Measurements from ENCODE around the gene SCAP. TPM values are rescaled to one million over a fixed set of nuclear protein-coding genes. Genes with fewer than 3 reads are reported as not detected.

The SCAP gene
- total RNA-seq, 1 experiment from 2014 or later: 67.6 TPM

- H2AFZ ChIP-seq (ENCODE audit: low read depth, low read length, poor library complexity, severe bottlenecking): no peak overlapping the region
- no peak overlapping the region for H3K4me3 ChIP-seq (replicated peaks in 1 of 2; ENCODE audit: low read depth in 1 of 2, low read length in 2 of 2)
- ChIA-PET POLR2A (no interaction called here), RAD21 (ENCODE audit: low non-redundant PET in 1 of 2, low total read pairs in 2 of 2, uncharacterized antibody in 2 of 2, unreplicated experiment in 2 of 2) (no interaction called here), CTCF (interaction anchor here (2.1 kb wide), 1 partner anchor 9 kb away, joined by 6 read pairs; no protein-coding TSS in a partner anchor)
- peaks cover 3 to 13% of the 10 kb centered on the region in 2 experiments; a peak in 2 of 4 replicates for H3K36me3 ChIP-seq (ENCODE audit: control insufficient read depth in 1 of 2, insufficient read depth in 2 of 2, low read length in 2 of 2)
- H4K20me1 ChIP-seq (ENCODE audit: insufficient read depth): peaks cover 5% of the 10 kb centered on the region; the same call in 1 of the 2 replicates
- no TSS peak for BruUV-seq (replicated peaks)
- DNase-seq (ENCODE audit: low read depth, low spot score): no peak
- no peaks in the 10 kb centered on the region for H3K9me2 ChIP-seq (ENCODE audit: insufficient read depth)
- no peak overlapping the region for H3K9ac ChIP-seq (ENCODE audit: low read length)
- no peaks in the 10 kb centered on the region for H3K27me3 ChIP-seq (ENCODE audit: insufficient read depth, low read length)
- no peak for ATAC-seq
- H3K27ac ChIP-seq (ENCODE audit: low read depth, low read length): no peak overlapping the region
- peaks cover 4% of the 10 kb centered on the region; the same call in 1 of the 2 replicates for H3K79me2 ChIP-seq (ENCODE audit: insufficient read depth, low read length)
- peaks cover 7 to 8% of the 10 kb centered on the region in 2 experiments; a peak in 2 of 4 replicates for H3K4me1 ChIP-seq (ENCODE audit: control insufficient read depth in 1 of 2, insufficient read depth in 2 of 2, low read length in 2 of 2)
- H3K4me2 ChIP-seq (ENCODE audit: low read length): no peak overlapping the region
- TF ChIP-seq ZBTB33 (IDR thresholded peaks at IDR 0.05; ENCODE audit: extremely low read depth, insufficient replicate concordance, low read length): no peak
- no peak for TF ChIP-seq MAX (IDR thresholded peaks at IDR 0.05)
- TF ChIP-seq, protein P1, sequence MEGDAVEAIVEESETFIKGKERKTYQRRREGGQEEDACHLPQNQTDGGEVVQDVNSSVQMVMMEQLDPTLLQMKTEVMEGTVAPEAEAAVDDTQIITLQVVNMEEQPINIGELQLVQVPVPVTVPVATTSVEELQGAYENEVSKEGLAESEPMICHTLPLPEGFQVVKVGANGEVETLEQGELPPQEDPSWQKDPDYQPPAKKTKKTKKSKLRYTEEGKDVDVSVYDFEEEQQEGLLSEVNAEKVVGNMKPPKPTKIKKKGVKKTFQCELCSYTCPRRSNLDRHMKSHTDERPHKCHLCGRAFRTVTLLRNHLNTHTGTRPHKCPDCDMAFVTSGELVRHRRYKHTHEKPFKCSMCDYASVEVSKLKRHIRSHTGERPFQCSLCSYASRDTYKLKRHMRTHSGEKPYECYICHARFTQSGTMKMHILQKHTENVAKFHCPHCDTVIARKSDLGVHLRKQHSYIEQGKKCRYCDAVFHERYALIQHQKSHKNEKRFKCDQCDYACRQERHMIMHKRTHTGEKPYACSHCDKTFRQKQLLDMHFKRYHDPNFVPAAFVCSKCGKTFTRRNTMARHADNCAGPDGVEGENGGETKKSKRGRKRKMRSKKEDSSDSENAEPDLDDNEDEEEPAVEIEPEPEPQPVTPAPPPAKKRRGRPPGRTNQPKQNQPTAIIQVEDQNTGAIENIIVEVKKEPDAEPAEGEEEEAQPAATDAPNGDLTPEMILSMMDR (IDR thresholded peaks at IDR 0.05 in 2 of 3, conservative IDR thresholded peaks at IDR 0.05 in 1 of 3; ENCODE audit: borderline replicate concordance in 1 of 3, insufficient read depth in 1 of 3, low read depth in 2 of 3, low read length in 2 of 3): peak in 1 of 3 experiments; percentile 21; a peak in 1 of 6 replicates
- intact Hi-C loops (cut with micrococcal nuclease): no loop called here
- H3K9me3 ChIP-seq (ENCODE audit: control insufficient read depth in 1 of 2, insufficient read depth in 1 of 2, low read depth in 1 of 2, low read length in 2 of 2): no peaks in the 10 kb centered on the region
Observed at GRCh38 chr3:47430606-47431005, 45.1 kb downstream of the SCAP start.

Measured in HCT116 (cell line).